SK-MEL-5 (cell line): ENCODE results near the gene TMEM30A. TPM values are rescaled to one million over a fixed set of nuclear protein-coding genes. Genes with fewer than 3 reads are reported as not detected.

Source experiments
- DNase-seq: peaks from one replicate; pipeline ENCODE4 v3.0.0-alpha.2; 2016; ENCODE audit warnings: low read depth, low spot score
- in situ Hi-C: cut with HindIII; loops from 2 replicates; pipeline ENCODE4 v1.10.0; 2016; ENCODE audit warnings: low sequenced_read_pairs, high pct_unique_total_duplicates, low pct_unique_long_range_greater_than_20kb
- total RNA-seq: library from RNA; depleted of rRNA; stranded (reverse); fragments of >200 nt; shearing (Covaris generic); gene quantifications from 2 replicates; pipeline ENCODE4 v1.2.3, GENCODE V29; 2014

TMEM30A gene
- total RNA-seq, 1 experiment from 2014 or later, result 58.0 TPM

DNA sequence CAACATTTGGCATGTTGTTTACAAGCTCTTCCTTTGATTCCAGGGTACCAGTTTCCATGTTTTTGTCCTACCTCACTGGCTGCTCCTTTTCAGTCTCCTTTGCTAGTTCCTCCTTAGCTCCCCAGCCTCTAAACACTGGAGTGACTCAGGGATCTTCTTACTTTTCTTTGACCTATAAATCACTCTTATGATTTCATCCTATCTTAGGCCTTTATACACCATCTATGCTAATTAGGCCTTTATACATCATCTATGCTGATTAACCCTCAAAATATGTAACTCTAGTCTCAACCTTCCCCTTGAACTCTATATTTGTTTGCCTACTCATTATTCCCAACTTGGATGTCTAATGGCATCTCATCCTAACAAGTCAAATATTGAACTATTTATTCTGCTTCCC lies 9.5 kb downstream of the TMEM30A start:
- in situ Hi-C loops, result no loop called here
- no peak for DNase-seq

DNA sequence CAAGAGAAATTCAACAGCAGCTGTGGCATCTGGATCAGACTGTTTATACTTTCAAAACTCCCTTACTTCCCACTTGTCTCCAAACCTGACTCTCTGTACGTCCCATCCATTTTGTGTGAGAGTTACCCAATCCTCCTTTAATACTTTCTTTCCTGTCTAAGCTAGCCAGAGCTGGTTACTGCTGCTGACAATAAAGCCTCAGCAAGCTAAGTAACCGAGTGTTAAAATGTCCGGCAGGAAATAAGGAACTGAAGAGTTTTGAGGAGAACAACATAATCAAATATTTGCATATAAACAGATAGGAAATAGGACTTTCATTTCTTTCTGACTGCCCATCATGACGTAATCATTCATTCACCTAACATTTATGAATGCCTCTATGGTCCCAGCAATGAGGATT lies 11.6 kb downstream of the TMEM30A start:
- no peak for DNase-seq
- in situ Hi-C loops, result no loop called here

DNA sequence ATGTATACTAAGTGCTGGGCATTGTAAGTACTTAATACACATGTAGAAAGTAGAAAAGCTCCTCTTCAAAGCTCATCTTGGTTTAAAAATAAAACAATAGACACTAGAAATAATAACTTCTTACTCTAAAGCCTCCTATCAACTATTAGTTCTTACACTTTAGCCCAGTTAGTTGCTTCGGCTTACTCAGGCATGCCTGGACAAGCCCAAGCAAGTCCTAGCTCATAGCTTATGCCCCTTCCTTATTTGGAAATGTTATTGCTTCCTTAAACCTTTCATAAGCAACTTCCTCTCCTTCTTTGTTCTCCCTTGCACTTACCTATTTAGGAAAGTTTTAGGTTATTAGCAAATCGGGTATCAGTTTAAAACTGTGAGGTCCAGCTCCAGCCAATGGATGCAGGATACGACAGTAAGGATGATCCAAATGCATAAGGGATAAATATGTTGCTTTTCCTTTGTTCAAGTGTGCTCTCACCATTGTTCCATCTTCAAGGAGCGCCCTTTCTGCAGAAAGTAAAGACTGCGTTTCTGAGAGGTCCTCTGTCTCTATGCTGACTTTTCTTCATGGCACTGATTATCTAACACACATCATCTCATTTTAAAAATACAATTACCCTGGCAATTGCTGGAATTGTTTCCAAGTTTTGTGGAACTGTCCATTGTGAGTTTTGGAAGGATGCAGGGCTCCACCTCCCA lies 12.3 kb downstream of the TMEM30A start:
- in situ Hi-C loops, result no loop called here
- no peak for DNase-seq

DNA sequence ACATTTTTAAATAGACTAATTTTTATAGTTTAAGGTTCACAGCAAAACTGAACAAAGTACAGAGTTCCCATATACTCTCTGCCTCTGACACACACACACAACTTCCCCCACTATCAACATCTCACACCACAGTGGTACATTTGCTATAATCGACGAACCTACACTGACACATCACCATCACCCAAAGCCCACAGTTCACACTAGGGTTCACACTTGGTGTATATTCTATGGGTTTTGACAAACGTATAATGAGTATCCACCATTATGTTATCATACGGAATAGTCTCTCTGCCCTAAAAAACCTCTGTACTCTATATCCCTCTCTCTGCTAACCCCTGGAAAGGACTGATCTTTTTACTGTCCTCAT lies 15.6 kb downstream of the TMEM30A start:
- DNase-seq, result no peak
- in situ Hi-C loops, result no loop called here

DNA sequence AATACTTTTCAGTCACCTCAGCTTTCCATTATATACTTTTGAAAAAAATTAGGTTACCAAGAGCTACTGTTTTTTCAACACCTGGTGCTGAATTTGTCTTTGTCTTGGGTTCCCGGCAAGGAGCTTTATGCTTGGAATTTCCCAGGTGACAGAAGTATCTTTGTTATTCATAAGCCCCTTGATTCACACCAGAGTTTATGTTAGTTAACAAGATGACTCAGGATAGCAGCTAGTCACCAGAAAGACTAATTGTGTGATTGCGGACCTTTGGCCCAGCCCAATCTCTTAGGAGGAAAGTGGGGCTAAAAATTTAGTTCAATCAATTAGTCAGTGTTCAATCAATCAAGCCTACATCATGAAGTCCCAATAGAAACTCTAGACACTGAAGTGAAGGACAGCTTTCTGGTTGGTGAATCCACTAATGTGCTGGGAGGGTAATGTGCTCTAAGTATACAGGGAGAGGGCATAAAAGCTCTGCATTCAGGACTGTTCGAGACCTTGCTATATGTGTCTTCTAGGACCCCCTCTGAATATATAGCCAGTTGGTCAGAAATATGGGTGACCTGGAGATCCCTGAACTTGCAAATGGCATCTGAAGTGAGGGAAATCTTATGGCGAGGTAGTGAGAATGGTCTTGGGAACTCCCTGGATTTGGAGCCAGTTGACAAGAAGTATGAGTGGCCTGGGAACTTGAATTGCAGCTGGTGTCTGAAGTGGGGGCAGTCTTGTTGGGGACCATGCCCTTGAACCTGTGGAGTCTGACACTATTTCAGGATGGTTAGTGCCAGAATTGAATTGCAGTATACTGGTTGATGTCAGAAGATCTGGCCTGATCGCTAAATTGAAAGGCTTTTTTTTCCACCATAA lies 16.2 kb downstream of the TMEM30A start:
- no peak for DNase-seq
- in situ Hi-C loops, result no loop called here

DNA sequence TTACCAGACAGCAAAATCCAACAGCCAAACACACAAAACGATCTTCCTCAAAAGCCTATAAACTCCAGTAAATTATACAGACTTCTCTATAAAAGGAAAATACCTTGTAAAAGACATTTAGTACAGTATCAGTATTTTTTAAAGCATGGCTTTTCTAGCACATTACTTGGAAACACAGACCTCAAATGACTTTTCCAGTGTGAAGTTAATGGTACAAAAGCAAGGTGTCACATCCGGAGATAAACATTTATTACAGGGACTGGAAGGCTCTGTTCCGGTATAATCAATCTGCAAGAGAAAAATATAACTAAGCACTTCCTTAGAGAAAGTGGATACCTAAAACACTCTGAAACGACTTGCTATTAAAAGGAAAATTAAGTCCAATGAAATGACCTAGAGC lies 17.1 kb downstream of the TMEM30A start:
- in situ Hi-C loops, result no loop called here
- no peak for DNase-seq

DNA sequence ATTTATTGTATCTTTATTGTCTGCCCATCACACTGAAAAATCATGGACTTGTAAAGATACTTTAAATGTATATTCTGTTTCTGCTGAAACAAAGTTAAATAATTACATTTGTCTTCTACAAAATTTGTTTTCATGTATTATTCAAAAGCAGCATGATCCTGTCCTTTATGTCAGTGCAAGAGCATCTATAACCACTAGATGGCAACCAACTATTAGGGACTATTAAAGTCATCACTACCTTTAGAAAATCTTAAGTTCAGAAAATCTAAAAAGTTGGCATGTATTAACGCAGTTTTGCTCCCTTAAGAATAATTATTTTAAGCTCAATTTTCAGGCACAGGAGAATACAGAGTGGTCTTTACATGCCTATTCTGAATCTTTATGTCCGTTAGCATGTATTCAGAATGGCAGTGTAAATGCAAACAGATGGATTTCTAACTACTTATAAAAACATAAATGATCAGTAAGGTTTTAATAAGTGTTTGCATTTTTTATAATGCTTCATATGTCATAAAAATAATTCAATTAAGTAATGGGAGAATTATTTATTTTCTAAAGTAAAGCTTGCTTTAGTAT lies 17.8 kb downstream of the TMEM30A start:
- in situ Hi-C loops, result no loop called here
- DNase-seq, result peak; percentile 65

DNA sequence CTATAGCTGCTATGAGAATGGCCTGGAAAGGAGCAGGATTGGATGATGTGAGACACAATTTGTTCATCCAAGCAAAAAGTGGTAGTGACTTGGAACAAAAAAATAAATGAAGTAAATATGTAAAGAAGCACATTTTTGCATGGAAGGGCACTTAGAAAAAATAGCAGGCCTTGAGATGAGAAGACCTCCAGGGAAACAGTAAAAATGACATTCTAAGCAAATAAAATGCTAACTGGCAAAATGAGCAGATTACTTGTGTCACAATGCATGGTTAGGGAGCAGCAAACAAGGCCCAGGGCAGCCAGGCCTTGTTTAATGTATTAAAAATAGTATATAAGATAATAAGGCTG lies 21.2 kb downstream of the TMEM30A start:
- in situ Hi-C loops, result no loop called here
- DNase-seq, result no peak

DNA sequence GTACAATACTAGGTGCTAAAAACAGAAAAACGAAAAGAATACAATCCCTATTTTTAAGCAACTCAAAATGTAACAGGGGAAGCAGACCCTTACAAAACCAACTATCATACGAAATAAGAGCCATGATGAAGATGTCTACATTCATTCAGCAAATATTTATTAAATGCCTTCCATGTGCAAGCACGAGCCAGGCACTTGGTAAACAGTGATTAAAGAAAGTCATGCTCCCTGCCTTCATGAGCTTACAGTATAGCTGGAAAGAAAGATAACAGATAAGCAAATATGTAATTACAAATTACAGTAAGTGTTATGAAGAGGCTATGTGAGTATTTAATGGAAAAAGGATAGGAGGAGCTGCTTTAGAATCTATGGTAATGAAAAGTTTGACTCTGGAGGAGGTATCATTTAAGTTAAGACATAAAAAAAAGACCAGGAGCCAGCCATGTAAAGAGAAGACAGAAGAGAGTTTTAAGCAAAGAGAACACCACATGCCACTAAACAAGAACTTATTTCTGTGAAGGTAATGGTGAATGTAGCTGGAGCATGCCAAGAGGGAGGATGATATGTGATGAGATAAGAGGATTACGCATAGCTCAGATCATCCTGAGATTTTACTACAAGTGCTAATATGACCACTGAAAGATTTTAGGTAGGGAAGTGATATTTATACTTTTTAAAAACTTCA lies 21.7 kb downstream of the TMEM30A start:
- DNase-seq, result no peak
- in situ Hi-C loops, result no loop called here

DNA sequence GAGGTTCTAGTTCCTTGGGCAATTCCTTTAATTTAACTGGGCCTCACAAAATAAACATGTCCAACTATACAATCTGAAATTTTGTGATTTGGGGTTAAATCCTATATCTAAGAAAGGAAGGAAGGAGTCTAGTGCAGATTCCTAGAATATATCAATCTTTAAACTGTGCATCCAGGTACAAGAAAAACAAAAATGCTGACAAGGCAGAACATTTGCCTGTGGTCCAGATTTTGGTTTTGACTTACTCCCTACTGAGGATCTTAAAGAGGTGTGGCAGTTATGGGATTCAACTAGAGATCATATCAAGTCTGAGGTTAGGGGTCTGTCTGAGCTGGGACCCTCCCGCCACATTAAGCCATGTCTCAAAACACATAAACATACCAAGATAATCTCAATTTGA lies 23.3 kb downstream of the TMEM30A start:
- no peak for DNase-seq
- in situ Hi-C loops, result no loop called here

DNA sequence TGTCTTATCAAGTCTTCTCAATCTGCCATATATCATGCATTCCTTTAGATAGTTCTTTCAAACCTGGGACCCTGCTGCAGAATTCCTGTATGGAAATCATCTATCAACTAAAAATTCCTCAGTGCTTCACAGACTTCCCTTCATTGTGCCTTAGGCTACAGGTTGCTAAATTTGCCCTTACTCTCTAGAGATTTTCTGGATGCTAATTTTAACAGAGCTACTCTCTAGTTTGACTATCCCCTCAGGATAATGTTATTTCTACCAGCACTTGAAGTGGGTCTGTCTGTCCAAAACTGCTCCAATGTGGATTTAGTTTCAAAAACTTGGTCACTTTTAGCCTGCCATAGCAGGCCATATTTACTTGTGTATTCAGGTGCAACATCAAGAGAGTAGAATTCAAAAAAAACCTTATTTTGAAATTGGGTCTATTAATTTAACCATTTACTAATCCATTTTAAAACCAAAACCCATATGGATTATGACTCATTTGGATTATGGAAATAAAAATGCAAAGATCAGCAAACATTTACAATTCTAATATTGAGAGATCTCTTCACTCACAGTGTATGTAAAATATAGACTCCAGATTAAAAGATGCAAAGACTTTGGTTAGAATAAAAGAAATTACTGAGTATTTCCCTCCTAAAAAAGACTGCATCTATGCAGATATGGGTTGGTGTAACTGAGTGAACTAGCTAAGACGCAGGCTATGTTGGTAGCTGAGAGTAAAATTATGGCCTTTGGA lies 27.1 kb downstream of the TMEM30A start:
- in situ Hi-C loops, result no loop called here
- DNase-seq, result no peak

DNA sequence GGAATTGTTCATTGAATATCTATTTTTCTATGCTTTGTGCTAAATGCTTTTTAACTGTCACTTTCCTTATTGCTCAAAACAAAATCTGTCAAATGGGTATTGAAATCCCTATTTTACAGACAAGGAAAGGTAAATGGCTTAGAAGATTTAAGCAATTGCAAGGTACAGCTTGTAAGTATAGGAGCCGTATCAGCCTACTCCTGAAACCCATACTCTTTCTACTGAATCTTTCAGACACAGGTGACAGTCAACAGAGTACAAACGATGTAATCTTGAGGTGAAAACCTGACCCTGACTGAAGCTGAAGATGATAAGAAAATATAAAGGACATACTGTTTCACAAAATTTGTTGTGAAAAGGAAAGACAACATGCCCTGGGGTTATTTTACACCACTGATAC lies 34.0 kb downstream of the TMEM30A start:
- in situ Hi-C loops, result no loop called here
- no peak for DNase-seq

DNA sequence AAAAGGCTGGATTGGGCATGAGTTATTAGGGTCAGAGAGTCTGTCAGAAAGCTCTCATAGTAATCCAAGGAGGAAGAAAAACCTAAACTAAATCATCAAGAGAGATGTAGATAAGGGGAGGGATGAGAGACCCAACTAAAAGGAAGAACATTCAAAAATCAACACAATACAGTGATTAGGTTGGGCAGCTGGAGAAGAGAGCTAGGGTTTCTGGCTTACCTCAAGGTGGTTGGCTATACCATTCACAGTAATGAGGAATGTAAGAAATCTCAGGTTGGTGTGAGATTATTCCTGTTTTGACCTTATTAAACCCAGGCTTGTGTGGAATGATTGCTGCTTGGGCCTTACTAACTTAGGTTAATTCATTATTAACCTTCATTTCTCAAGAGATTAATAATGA lies 34.8 kb downstream of the TMEM30A start:
- in situ Hi-C loops, result no loop called here
- no peak for DNase-seq

DNA sequence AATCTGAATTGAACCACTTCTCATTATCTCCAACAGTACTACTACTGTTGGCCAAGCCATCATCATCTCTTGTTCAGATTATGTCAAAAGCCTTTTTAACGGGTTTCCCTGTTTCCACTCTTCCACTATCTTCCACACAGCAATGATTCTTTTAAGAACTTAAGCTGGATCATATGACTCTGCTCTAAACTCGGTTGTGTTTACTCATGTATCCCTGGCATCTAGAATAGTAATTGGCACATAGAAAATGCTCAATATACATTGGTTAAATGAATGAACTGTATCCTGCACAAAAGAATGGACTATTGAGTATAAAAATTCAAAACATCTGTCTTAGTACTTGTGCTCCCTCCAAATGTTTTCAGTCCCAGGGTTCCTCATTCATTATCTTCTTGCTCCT lies 38.2 kb downstream of the TMEM30A start:
- in situ Hi-C loops, result no loop called here

DNA sequence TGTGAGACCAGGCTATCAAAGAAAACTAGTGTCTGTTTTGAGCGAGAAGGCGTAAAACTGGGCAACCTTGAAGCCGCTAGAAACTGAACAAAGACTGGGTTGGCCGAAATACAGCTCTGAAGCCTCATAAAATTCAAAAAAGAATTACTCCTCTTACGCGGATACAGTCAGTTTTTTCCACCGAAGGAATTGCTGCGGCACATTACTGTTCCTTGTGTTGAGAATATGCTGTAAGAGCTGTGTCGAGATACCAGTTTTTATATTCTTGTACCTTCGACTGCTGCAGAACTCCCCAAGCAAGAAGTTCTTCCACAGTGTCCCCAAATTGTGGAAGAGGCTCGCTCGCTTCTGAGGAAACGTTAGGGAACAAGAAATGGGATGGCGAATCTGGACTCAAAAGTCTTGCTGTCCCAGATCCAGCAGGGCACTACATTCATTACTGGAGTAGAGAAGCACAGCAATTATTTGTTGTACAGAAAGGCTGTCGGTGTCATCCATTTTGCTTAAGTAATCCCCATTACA lies 40.5 kb downstream of the TMEM30A start:
- DNase-seq, result peak; percentile 15

More for the DNA sequence above, 38.2 kb downstream of the TMEM30A start:
- DNase-seq, result peak; percentile 61

DNA sequence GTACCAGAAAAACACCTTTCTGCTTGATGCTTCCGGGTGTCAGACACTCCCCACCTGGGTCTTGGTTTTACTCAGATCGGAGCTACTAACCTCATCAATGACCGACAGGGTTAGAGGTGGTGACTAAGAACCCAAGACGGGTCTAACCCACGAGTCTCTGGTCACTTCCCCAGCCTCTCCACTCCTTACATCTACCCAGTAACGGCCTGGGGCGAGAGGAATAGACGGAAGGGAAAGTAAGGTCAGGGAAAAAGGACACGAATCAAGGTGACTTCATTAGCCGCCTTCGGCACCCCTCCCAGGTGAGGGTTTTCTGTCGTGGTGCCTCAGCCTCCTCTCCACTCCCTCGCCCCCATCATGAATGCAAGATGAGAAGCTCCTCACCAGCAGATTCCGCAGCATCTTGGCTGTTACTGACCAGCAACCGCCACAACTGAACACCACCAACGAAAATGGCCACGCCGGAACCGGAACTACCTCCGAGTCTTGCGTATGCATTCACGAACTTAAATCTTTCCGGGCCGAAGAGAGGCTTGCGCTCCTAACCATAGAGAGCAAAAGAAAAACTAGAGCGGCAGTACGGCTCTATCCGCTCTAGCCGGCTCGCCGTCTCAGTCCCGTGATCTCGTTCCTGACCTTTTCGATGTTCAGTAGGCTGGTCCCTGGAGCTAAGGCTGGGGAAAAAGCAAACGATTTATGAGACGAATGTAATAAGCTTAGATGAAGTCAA lies 41.1 kb downstream of the TMEM30A start, which contains the start of gene COX7A2:
COX7A2 (minus strand) TSS at position 469 of the 730 bp plus-strand sequence; CDS start at position 402, 67 bp downstream.
- in situ Hi-C loops, result no loop called here
- peak; percentile 97 for DNase-seq

More for the DNA sequence above, 40.5 kb downstream of the TMEM30A start:
- in situ Hi-C loops, result no loop called here

DNA sequence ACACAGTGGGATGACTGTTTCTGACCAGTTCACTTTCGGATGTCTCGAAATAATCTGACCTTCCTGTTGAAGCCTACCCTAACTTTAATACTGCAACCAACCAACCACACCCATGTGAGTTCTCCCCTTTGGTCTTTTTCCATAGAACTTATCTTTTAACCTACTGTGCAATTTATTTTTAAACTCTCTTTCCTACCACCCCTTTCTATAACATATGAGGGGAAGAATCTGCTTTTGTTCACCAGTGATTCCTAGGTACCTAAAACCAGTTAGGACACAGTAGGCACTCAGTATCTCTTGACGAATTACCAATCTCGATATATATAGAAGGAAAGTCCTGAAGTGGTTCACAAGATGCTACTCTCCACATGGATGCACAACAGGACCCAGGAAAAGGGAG lies 48.0 kb downstream of the TMEM30A start:
- DNase-seq, result no peak
- in situ Hi-C loops, result no loop called here
